HG03432 (cell line): ENCODE results near the gene PLPPR2.
"Not testable (repeated sequence)": the region's sequence is repeated elsewhere in the genome, so short reads cannot be mapped to it uniquely, and the experiment has no call there.

Experiments
- ATAC-seq: cut with Tn5 transposase; IDR thresholded peaks from one replicate; pipeline ENCODE4 v1.9.1; 2021; ENCODE audit warnings: mild to moderate bottlenecking, moderate library complexity; ENCODE audit not compliant: unreplicated experiment

Gene PLPPR2

GRCh38 chr19:11390933-11391680 lies 35.9 kb downstream of the PLPPR2 start:
- ATAC-seq: no peak

- ATAC-seq: no peak
Measured at GRCh38 chr19:11397089-11397610, 41.9 kb downstream of the PLPPR2 start.

GRCh38 chr19:11399667-11400066 lies 44.4 kb downstream of the PLPPR2 start:
- ATAC-seq: no peak

- no peak for ATAC-seq
Measured at GRCh38 chr19:11400798-11401197, 45.6 kb downstream of the PLPPR2 start.

- ATAC-seq: no peak
Measured at GRCh38 chr19:11401808-11402543, 46.7 kb downstream of the PLPPR2 start.

- no peak for ATAC-seq
Measured at GRCh38 chr19:11404588-11405222, 49.5 kb downstream of the PLPPR2 start.

GRCh38 chr19:11405846-11406643 lies 50.8 kb downstream of the PLPPR2 start:
- ATAC-seq: no peak

- ATAC-seq: not testable (repeated sequence)
Measured at GRCh38 chr19:11406703-11407236, 51.5 kb downstream of the PLPPR2 start.

GRCh38 chr19:11408591-11408990 lies 53.4 kb downstream of the PLPPR2 start:
- ATAC-seq: no peak

GRCh38 chr19:11410682-11411081 lies 55.5 kb downstream of the PLPPR2 start:
- no peak for ATAC-seq

GRCh38 chr19:11414544-11414943 lies 59.3 kb downstream of the PLPPR2 start:
- ATAC-seq: no peak
